Left colon (tissue), 2 donors: Measurements from ENCODE around the gene HIP1. TPM values are rescaled to one million over a fixed set of nuclear protein-coding genes. Genes with fewer than 3 reads are reported as not detected.
"Not testable (repeated sequence)": the region's sequence is repeated elsewhere in the genome, so short reads cannot be mapped to it uniquely, and the experiment has no call there.

Source experiments
- ATAC-seq: fragments of 200-7000 bp; cut with Tn5 transposase; one replicate; pipeline ENCODE4 v1.9.1; 2020; ENCODE audit warnings: mild to moderate bottlenecking, moderate library complexity
- DNase-seq, 2 donors: peaks; one replicate each; pipeline ENCODE4 v3.0.0-alpha.2; 2020
- intact Hi-C, 2 donors: fragments of 100-400 bp; cut with DNase I in 1 of 2; cut with micrococcal nuclease in 1 of 2; formaldehyde crosslinking; loops; one replicate each; pipeline versions ENCODE4 v1.11.2 to v1.14.0; 2022; cut with DNase I, micrococcal nuclease
- total RNA-seq, 2 donors: library from RNA; stranded (reverse); fragmentation: NEBNext Ultra II Directional; extraction: Animal tissue kit (Norgen Biotek cat#: 25700); gene quantifications; one replicate each; pipeline ENCODE4 v1.2.1, GENCODE V29; 2021
- donor health status: DM: no; HTN: no; CAD: no.
- donor health status: DM: yes; HTN: yes; CAD: no.

Gene HIP1
- total RNA-seq, 2 donors from 2014 or later = 5.7 to 6.2 TPM

DNA sequence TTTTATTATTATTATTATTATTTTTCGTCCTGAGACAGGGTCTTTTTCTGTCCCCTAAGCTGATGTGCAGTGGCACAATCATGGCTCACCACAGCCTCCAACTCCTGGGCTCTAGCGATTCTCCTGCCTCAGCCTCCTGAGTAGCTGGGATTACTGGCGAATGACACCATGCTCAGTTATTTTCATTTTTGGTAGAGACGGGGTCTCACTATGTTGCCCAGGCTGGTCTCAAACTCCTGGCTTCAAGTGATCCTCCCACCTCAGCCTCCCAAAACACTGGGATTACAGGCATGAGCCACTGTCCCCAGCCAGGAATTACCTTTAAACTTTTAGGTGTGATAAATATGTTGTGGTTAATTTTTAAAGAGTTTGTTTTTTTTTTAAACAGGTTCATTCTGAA lies 138.0 kb downstream of the HIP1 start:
- ATAC-seq, DNase-seq, intact Hi-C loops: not testable (repeated sequence)

DNA sequence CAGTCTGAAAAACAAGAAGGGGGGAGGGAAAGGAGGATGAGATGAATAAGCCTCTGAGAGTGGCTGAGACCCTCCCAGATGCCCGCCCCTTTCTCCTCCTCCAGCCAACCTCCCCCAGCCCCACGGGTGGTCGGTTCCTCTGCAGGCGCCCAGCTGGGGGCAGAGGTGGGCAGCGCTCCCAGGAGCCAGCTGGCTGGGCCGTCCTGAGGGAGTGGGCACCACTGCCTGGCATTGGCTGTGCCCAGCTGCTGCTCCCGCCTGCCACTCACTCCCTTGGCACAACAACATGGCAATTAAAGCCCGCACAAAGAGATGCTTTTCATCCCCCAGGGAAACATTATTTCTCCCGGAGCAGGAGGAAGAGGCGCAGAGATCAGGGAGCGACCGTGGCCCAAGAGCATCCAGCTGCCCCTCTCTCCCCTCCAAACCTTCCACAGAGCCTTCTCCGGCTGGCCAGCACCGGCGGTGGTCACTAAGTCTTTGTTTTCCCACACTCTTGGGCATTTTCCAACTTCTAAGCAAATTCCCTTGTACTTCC lies 139.4 kb downstream of the HIP1 start:
- no peak for ATAC-seq

DNA sequence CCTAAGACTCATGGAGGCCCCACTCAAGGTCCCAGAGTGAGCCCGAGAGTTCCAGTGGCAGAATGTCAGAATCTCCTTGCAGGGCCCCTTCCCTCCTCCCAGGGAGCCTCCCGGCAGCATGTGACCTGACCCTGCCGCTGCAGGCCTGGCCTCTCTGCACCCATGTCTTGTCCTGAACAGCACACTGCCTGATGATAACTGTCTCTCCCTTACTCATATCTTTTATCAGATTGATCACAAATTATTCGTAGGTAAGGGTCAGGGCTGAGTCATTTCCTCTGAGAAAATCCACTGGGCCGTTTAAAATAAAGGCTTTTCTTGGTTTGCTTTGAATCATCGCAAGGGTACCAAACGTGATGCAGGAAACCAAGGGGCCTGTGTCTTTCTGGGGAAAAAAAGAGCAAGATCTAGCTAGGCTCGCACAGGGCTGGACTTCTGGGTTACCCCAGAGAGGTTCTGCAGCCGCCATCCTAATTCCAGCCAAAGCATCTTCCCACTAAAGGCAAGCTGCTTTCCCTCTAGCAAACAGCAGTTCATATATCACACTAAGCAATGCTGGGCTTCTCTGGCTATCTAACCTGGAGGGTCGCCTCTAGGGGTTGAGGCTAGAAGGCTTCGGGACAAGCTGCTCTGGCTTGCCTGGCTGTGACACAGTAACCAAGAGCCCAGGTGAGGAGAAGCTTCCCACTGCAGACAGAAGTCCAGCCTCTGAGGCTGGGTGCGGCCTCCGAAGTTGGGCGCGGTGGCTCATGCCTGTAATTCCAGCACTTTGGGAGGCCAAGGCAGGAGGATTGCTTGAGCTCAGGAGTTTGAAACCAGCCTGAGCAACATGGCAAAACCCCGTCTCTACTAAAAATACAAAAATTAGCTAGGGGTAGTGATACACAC lies 141.8 kb downstream of the HIP1 start:
- intact Hi-C loops = no loop called here
- no peak for ATAC-seq
- DNase-seq = no peak

More for the DNA sequence above, 139.4 kb downstream of the HIP1 start:
- intact Hi-C loops = no loop called here
- no peak for DNase-seq

DNA sequence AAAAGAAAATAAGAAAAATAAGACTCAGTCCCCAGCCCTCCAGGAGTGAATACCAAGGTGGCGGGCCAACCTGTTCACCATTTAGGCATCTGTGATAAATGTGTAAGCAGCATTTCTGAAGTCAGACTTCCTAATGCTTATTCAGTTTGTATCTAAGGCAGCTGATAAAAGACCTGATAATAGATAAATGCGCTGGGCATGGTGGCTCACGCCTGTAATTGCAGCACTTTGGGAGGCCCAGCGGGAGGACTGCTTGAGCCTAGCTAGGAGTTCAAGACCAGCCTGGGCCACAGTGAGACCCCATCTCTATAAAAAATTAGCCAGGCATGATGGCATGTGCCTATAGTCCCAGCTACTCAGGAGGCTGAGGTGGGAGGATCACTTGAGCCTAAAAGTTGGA lies 143.0 kb downstream of the HIP1 start:
- DNase-seq (no peak), ATAC-seq (no peak)
- intact Hi-C loops = no loop called here

DNA sequence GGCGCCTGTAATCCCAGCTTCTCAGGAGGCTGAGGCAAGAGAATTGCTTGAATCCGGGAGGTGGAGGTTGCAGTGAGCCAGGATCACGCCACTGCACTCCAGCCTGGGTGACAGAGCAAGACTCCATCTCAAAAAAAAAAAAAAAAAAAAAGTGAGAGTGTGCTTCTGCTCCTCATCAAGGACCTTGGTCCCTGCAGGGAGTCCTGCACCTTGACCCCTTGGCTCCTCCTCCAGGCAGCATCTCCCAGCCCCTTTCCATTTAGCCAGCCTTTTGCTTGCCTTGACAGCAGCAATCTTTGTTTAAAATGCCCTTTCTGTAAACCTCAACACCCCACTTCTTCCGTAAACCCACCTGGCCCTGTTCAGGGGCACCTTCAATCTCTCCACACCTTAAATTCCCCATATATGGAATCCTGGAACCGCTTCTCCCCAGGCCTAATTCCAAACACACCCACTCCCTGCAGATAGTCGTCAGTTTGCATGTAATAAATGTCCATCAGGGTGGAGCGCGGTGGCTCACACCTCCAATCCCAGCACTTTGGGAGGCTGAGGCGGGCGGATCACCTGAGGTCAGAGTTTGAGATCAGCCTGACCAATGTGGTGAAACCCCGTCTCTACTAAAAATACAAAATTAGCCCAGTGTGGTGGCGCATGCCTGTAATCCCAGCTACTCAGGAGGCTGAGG lies 145.1 kb downstream of the HIP1 start:
- peak; percentile 52 for ATAC-seq
- intact Hi-C loops, DNase-seq: not testable (repeated sequence)

DNA sequence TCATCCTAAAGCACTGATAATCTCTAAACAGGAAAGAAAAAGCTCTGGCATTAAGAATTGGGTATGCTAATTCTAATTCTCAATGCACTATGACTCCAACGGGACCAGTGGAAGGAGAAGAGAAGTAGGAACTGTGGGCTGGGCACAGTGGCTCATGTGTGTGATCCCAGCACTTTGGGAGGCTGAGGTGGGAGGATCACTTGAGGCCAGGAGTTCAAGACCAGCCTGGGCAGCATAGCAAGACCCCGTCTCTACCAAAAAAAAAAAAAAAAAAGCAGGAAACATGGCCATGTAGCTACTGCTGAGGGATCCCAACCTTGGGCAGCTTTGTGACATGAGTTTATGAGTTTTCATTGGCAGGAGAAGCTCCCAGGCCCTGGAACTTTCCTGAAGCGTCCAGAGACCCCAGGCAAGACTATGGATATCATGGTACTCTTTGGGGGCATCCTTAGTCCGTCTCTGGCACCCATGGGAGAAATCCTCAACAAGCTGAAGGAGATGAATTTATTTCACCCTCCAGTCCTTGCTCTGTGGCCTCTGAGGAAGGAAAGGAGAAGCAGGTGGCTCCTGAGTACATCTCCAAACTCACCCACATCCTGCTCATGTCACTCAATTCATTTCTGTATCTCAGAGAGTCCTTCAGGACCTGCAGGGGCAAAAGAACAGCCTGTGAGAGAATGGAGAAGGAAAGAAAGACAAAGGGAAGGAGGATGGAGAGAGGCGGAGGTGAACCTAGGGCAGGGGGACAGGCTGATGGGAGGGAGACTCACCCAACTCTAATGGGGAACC lies 147.1 kb downstream of the HIP1 start:
- DNase-seq (no peak), ATAC-seq (no peak)
- intact Hi-C loops = no loop called here

DNA sequence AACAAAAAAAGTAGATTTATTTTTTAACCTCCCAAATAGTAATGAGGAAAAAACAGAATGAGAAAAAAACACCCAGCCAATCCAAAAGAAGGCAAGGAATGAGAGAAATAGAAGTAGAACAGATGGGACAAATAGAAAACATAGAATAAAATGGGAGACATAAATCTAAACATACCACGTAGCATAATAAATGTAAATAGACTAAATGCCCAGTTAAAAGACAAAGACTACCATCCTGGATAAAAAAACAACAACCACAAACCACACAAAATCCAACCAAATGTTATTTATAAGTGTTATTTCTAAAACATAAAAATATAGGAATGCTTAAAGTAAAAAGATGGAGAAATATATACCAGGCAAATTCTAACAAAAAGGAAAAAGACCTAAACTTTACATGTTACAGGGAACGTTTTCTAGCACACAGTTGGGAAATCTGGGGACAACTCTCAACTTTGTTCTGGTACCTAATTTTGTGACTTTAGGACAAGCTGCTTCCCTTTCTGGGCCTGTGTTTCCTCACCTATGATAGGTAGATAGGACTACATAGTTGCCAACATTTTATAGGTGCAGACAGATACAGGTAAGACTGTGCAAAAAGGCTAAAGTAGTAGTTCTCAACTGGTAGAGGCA lies 148.3 kb downstream of the HIP1 start:
- ATAC-seq = no peak
- intact Hi-C loops = no loop called here
- no peak for DNase-seq

DNA sequence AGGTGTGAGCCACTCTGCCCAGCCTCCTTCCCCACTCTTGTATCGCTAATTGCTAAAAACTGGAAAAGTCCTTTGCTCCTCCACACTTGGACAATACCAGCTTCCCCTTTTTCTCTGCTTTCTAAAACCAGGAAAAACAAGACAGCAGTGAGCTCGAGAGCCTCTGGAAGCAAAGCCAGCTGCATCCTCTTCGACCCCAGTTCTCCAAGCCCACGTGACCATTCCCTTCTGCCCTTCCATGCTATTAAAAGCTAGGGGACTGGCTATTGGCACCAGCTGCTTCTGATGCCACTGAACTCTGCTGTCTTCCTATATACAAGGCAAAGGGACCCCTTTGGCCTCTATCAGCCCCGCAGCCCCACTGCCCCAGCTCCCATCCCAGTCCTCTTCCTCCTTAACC lies 154.4 kb downstream of the HIP1 start:
- ATAC-seq = no peak
- no peak for DNase-seq
- intact Hi-C loops = no loop called here

DNA sequence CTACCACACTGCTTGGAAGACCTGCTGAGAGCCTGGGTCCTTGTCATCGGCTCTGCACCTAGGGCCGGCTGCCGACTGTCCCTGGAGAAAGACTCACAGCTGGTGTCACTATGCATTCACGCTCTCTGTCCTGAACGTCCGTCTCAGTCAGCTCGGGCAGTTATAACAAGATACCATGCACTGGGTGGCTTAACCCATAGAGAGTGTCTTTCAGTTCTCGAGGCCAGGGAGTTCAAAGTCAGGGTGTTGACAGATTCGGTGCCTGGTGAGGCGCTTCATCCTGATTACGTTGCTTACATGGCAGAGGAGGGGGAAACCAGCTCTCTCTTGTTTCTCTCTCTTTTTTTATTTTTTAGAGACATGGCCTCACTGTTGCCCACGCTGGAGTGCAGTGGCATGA lies 155.5 kb downstream of the HIP1 start:
- no peak for ATAC-seq
- DNase-seq = no peak
- intact Hi-C loops = no loop called here

DNA sequence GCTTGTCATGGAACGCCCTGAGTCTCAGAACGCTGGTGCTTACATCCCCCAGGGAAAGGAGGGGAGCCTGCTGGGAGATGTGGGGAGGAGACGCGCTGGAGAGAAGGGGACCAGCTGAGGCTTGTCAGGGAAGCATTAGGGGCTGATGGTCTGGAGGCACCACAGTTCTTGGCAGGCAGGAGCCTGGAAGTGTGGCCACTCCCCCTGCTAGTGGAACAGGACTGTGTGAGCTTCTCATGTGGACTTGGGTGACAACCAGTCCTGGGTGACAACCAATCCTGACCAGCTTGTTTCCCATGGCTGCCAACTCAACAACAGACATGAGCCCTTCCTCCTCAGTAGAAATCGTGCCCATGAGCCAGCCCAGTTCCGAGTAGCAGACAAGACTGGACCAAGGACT lies 158.8 kb downstream of the HIP1 start:
- DNase-seq (no peak), ATAC-seq (no peak)
- intact Hi-C loops = no loop called here

DNA sequence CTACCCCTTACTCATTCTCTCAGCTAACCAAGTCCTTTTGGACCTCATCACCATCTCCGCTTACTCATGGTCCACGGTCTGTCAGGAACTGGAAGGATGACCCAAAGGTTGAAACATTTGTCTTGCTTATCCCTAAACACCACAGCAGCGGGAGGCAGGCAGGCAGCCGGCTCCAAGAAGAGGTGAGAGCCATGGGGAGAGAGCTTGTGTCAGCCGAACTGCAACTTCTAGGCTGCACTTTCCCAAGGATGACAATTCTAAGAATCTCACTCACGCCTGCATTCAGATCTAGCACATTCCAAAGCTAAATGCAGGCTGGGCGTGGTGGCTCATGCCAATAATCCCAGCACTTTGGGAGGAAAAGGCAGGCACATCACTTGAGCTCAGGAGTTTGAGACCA lies 160.7 kb downstream of the HIP1 start:
- intact Hi-C loops = no loop called here
- ATAC-seq = no peak

DNA sequence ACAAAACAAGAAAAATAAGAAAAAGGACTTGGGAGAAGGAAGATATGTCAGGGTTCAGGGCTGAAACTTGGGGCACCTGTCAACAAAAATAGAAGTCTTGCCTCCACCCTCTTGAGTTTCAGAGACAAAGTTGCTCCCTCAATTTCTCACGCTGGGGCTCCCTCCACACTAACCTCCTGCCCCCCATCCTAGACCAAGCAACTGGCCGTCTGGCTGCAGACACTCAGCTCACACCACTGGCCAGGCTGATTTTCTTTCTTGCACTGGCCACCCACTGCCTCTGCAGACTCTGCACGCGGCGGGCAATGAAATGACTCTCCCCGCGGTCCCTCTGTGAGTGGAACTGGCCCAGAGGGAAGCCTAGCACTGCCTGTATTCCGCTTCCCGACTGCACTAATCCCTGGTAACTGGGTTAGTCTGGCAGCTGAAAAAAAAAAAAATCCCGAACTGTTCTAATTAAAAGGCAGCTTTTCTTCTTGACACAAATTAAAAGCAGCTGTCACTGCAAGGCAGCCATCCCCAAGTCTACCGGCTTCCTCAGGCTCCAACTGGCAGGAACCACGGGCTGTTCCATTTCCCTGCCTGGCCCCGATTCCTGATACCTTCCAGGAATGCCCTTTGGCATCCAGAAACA lies 163.1 kb downstream of the HIP1 start:
- ATAC-seq (no peak), DNase-seq (no peak)
- intact Hi-C loops = no loop called here

More for the DNA sequence above, 160.7 kb downstream of the HIP1 start:
- DNase-seq = no peak

DNA sequence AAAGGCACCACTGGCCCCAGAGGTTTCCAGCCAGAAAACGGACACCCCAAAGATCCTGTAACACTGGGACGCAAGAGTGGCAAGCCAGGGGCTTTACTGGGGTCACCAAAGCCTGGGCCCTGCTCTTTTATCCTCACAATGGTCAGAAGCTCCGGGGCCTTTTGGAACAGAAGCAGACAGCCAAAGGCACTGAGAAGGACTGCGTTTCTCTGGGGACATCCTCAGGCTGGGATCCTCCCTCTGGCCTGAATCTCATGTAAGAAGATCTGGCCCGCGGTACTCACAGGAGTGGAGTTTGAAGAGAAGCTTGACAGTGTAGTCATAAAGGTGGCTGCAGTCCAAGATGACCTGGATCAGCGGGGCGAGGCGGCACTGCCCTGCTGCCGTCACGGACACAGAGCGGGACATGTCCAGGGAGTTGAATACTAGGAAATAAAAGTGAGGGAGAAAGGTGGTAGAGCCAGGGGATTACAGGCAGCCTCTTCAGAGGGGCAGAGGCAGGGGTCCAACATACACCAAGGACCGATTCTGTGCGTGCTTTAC lies 165.2 kb downstream of the HIP1 start:
- ATAC-seq = no peak
- intact Hi-C loops = no loop called here
- DNase-seq = no peak

DNA sequence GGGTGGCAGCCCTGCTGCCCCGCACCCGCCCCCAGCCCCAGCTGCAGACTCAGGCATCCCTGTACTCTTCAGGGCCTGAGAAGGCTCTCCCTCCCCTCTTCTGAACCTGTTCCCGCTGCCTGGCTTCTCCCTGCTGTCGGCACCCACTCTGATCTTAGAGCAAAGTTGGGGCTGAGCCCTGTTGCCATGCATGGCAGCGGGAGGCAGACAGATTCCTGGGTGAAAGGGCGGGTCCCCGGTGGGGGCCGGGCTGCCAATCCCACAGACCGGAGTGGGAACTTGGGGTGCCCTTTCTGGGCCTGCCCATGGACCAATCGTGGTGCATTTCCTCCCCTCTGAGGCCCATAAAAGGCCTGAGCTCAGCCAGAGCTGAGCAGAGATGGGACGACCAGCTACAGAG lies 165.9 kb downstream of the HIP1 start:
- intact Hi-C loops = no loop called here
- no peak for ATAC-seq

DNA sequence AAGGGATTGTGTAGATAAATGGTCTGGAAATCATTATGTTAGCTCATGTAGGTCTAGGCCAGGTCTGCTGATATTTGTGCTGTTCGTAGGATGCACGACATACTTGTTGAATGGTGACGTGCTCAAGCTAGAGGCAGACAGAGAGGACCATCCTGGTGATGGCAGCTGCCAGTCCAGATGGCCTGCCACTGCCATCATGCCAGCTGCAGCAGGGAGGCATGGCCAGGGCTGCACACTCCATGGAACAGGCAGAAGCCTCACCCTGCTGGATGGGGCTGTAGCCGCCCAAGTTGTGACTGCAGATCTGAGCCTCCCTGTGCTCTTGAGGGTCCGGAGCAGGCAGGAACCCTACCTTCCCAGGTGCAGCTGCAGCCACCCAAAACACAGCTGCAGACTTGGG lies 166.3 kb downstream of the HIP1 start:
- DNase-seq = no peak
- intact Hi-C loops = no loop called here
- ATAC-seq = no peak

More for the DNA sequence above, 165.9 kb downstream of the HIP1 start:
- DNase-seq = no peak

DNA sequence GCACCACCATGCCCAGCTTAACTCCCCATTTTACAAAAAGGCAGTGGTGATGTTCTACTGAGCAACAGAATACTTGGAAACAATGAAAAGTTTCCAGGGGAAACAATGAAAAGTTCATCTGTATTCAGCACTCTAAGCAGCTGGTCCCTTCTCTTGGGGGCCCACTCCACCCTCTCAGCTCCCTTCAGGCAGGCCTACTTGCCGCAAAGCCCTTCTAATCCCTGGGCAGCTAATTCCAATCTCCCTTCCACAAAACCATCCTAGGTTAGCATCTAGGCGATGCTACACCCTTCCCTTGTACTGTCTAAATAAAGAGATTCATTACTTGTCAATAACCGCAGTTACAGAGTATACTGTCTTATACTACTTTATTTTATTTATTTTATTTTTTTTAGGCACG lies 167.5 kb downstream of the HIP1 start:
- intact Hi-C loops = no loop called here
- DNase-seq = no peak
- ATAC-seq = no peak

DNA sequence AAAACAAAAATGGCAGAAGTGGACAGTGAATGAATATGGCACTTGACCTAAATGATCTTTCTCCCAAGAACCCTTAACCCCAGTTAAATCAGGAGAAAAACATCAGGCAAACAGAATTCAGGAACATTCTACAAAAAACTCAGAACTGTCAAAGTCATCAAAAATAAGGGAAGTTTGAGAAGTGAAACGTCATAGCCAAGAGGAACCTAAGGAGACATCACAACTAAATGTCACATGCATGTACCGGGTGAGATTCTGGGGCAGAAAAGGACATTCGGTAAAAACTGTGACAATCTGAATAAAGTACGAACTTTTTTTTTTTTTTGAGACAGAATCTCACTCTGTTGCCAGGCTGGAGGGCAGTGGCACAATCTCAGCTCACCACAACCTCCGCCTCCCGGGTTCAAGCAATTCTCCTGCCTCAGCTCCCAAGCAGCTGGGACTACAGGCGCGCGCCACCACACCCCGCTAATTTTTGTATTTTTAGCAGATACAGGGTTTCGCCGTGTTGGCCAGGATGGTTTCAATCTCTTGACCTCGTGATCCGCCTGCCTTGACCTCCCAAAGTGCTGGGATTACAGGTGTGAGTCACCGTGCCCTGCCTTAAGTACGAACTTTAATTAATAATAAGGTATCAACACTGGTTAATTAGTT lies 169.0 kb downstream of the HIP1 start:
- intact Hi-C loops, ATAC-seq, DNase-seq: not testable (repeated sequence)
